B cell (primary cell): Measurements from ENCODE around the gene CYTH3. TPM values are rescaled to one million over a fixed set of nuclear protein-coding genes. Genes with fewer than 3 reads are reported as not detected.

ENCODE experiments used
- ATAC-seq: fragments of 200-7000 bp; cut with Tn5 transposase; one replicate; pipeline ENCODE4 v1.10.0; 2021; ENCODE audit warnings: low read depth, mild to moderate bottlenecking, moderate number of reproducible peaks, moderate library complexity
- CTCF ChIA-PET: fragments of 350-600 bp; sonication (Branson Sonifier 250); formaldehyde crosslinking; loops from one replicate; lab custom pipeline; 2021; ENCODE audit warnings: antibody characterized with exemption, inconsistent platforms; lab: Charles Lee
- POLR2A ChIA-PET: fragments of 350-600 bp; sonication (Branson Sonifier 250); formaldehyde crosslinking; loops from one replicate; lab custom pipeline; 2021; ENCODE audit warnings: antibody characterized with exemption; lab: Charles Lee
- DNase-seq: peaks from one replicate; pipeline ENCODE4 v3.0.0; 2013
- H2AFZ ChIP-seq: 2 replicates; pipeline ENCODE4 v1.6.1; 2012; ENCODE audit warnings: mild to moderate bottlenecking, low read depth, low read length; ENCODE audit not compliant: insufficient read depth, poor library complexity, severe bottlenecking
- H3K27ac ChIP-seq, 2 donors: 1 replicate in 1 of 2; 2 replicates in 1 of 2; pipeline ENCODE4 v1.5.1; 2012 to 2013; ENCODE audit warnings: low read length in 2 of 2, mild to moderate bottlenecking in 2 of 2, moderate library complexity in 1 of 2
- H3K27me3 ChIP-seq, 4 experiments: fragments of 200-600 bp in 1 of 4; sonication (generic) in 1 of 4; replicated peaks in 1 of 4; 1 replicate in 2 of 4; 2 replicates in 2 of 4; pipeline versions ENCODE4 v1.6.1 to v1.7.0; 2013 to 2016; ENCODE audit warnings: low read length in 3 of 4, mild to moderate bottlenecking in 2 of 4, mixed read lengths in 1 of 4, moderate library complexity in 1 of 4; ENCODE audit not compliant: insufficient read depth in 4 of 4, control insufficient read depth in 3 of 4; ENCODE audit errors: control extremely low read depth in 1 of 4
- H3K36me3 ChIP-seq, 2 experiments: replicated peaks in 1 of 2; 1 replicate in 1 of 2; 2 replicates in 1 of 2; pipeline versions ENCODE4 v1.6.1 to v1.7.1; 2013; ENCODE audit warnings: low read length in 1 of 2; ENCODE audit not compliant: insufficient read depth in 2 of 2, control insufficient read depth in 1 of 2; ENCODE audit errors: control extremely low read depth in 1 of 2, extremely low read depth in 1 of 2
- H3K4me1 ChIP-seq, 2 donors: fragments of 200-600 bp in 1 of 2; sonication (generic) in 1 of 2; 1 replicate in 1 of 2; 2 replicates in 1 of 2; pipeline versions ENCODE4 v1.5.1 to v1.6.1; 2013 to 2017; ENCODE audit warnings: low read length in 2 of 2; ENCODE audit not compliant: control insufficient read depth in 2 of 2, insufficient read depth in 2 of 2
- H3K4me2 ChIP-seq: replicated peaks from 2 replicates; pipeline ENCODE3; 2012; ENCODE audit warnings: mild to moderate bottlenecking, low read depth, low read length; ENCODE audit not compliant: poor library complexity, severe bottlenecking
- H3K4me3 ChIP-seq, 5 experiments: fragments of 200-600 bp in 1 of 5; sonication (generic) in 1 of 5; 1 replicate in 3 of 5; 2 replicates in 2 of 5; pipeline versions ENCODE4 v1.5.1 to v1.7.0; 2011 to 2016; ENCODE audit warnings: low read length in 4 of 5, mild to moderate bottlenecking in 4 of 5, low read depth in 2 of 5, control low read depth in 1 of 5, moderate library complexity in 1 of 5; ENCODE audit not compliant: insufficient read depth in 1 of 5; ENCODE audit errors: control extremely low read depth in 1 of 5, extremely low read depth in 1 of 5
- H3K79me2 ChIP-seq: fragments of 200-600 bp; sonication (generic); one replicate; pipeline ENCODE4 v1.6.0; 2016; ENCODE audit warnings: low read length; ENCODE audit not compliant: control insufficient read depth, insufficient read depth
- H3K9ac ChIP-seq: fragments of 200-600 bp; sonication (generic); 2 replicates; pipeline ENCODE4 v1.6.1; 2017; ENCODE audit warnings: mild to moderate bottlenecking, low read length, moderate library complexity
- H3K9me3 ChIP-seq, 3 donors: one replicate each; pipeline versions ENCODE4 v1.6.1 to v1.7.1; 2013; ENCODE audit warnings: low read length in 2 of 3; ENCODE audit not compliant: control insufficient read depth in 2 of 3, insufficient read depth in 1 of 3; ENCODE audit errors: control extremely low read depth in 1 of 3
- H4K20me1 ChIP-seq: 2 replicates; pipeline ENCODE4 v1.6.0; 2012; ENCODE audit warnings: mild to moderate bottlenecking, low read length; ENCODE audit not compliant: insufficient read depth, control insufficient read depth, poor library complexity, severe bottlenecking
- H3K27ac Mint-ChIP-seq: one replicate; pipeline ENCODE4 v1.8.0; 2021; ENCODE audit warnings: mixed read lengths
- H3K27me3 Mint-ChIP-seq: one replicate; pipeline ENCODE4 v1.8.0; 2021; ENCODE audit warnings: mixed read lengths
- H3K4me1 Mint-ChIP-seq: one replicate; pipeline ENCODE4 v1.8.0; 2021; ENCODE audit warnings: mixed read lengths
- H3K4me3 Mint-ChIP-seq: one replicate; pipeline ENCODE4 v1.8.0; 2021; ENCODE audit warnings: mixed read lengths
- H3K9me3 Mint-ChIP-seq: one replicate; pipeline ENCODE4 v1.8.0; 2022; ENCODE audit warnings: mixed read lengths; ENCODE audit not compliant: insufficient read depth
- CTCF ChIP-seq: fragments of 200-600 bp; IDR thresholded peaks from one replicate; pipeline ENCODE4 v1.8.0; 2022; ENCODE audit warnings: antibody characterized with exemption, mild to moderate bottlenecking
- EZH2 ChIP-seq: IDR thresholded peaks from 2 replicates; pipeline ENCODE4 v1.6.1; 2012; ENCODE audit warnings: borderline replicate concordance, low read depth, mild to moderate bottlenecking, moderate library complexity, low read length; ENCODE audit not compliant: insufficient read depth, poor library complexity, severe bottlenecking
- WGBS: methylation state at CpG from one replicate; pipeline ENCODE4 v1.1.5; 2013; ENCODE audit warnings: missing lambda C conversion rate; ENCODE audit not compliant: insufficient coverage; 5-methylcytosine and 5-hydroxymethylcytosine counted together
- intact Hi-C: fragments of 100-400 bp; cut with micrococcal nuclease; formaldehyde crosslinking; loops from one replicate; pipeline ENCODE4 v1.10.0; 2022
- polyA plus RNA-seq: library from polyadenylated mRNA; depleted of rRNA; stranded (reverse); fragments of >200 nt; gene quantifications from 2 replicates; pipeline ENCODE4 v1.2.3, GENCODE V29; 2012
- total RNA-seq, 2 donors: library from RNA; stranded (reverse); fragments of 120-200 nt in 1 of 2; gene quantifications; 1 replicate in 1 of 2; 2 replicates in 1 of 2; pipeline versions ENCODE4 v1.2.3 to v1.2.4, GENCODE V29; 2013 to 2022

Gene CYTH3
- total and polyA plus RNA-seq, 2 donors (not counting 1 experiment from before 2014, with no cell fraction given): 5.2 to 11.3 TPM

GRCh38 chr7:6164491-6164890 is 107.9 kb downstream of the CYTH3 start:
- CTCF ChIA-PET: interaction anchor here (0.5 to 0.6 kb wide), 2 partner anchors 140 to 163 kb away, joined by 4 read pairs; no protein-coding TSS in a partner anchor
- Histone ChIP-seq H3K4me3 (no peak overlapping the region), H3K4me2 (no peak overlapping the region), H3K36me3 (peaks cover 3 to 8% of the 10 kb centered on the region in 2 experiments), H3K27me3 (no peaks in the 10 kb centered on the region), H3K4me1 (peaks cover 4 to 10% of the 10 kb centered on the region in 2 donors), H3K9me3 (no peaks in the 10 kb centered on the region), H3K27ac (no peak overlapping the region), H4K20me1 (peaks cover 8% of the 10 kb centered on the region), H3K79me2 (no peaks in the 10 kb centered on the region), H2AFZ (no peak overlapping the region), H3K9ac (no peak overlapping the region)
- DNase-seq (no peak), ATAC-seq (no peak)
- Mint-ChIP-seq H3K27ac (no peak overlapping the region), H3K4me1 (peaks cover 6% of the 10 kb centered on the region), H3K9me3 (no peaks in the 10 kb centered on the region), H3K27me3 (no peaks in the 10 kb centered on the region), H3K4me3 (no peak overlapping the region)
- intact Hi-C loops: loop anchor here (10.0 kb wide), 1 partner anchor 270 kb away; no protein-coding TSS in a partner anchor
- 95% methylated on average over 28 of the region's 28 CpGs for WGBS
- POLR2A ChIA-PET: no interaction called here
- no peak for TF ChIP-seq CTCF
- no peak for TF ChIP-seq EZH2

GRCh38 chr7:6164010-6164409 is 108.4 kb downstream of the CYTH3 start:
- peaks cover 3 to 10% of the 10 kb centered on the region in 2 experiments for H3K36me3 ChIP-seq
- no peaks in the 10 kb centered on the region for H3K27me3 ChIP-seq
- ChIA-PET CTCF (interaction anchor here (0.5 to 0.6 kb wide), 2 partner anchors 140 to 163 kb away, joined by 4 read pairs; no protein-coding TSS in a partner anchor), POLR2A (no interaction called here)
- Mint-ChIP-seq H3K4me3 (no peak overlapping the region), H3K4me1 (peaks cover 6% of the 10 kb centered on the region), H3K27ac (no peak overlapping the region), H3K27me3 (no peaks in the 10 kb centered on the region), H3K9me3 (no peaks in the 10 kb centered on the region)
- H4K20me1 ChIP-seq: peaks cover 9% of the 10 kb centered on the region
- no peak overlapping the region for H3K4me2 ChIP-seq
- H3K9me3 ChIP-seq: no peaks in the 10 kb centered on the region
- no peak overlapping the region for H3K4me3 ChIP-seq
- no peak overlapping the region for H3K9ac ChIP-seq
- WGBS: 68% methylated on average over 3 of the region's 7 CpGs
- H3K79me2 ChIP-seq: no peaks in the 10 kb centered on the region
- ATAC-seq (no peak), DNase-seq (no peak)
- TF ChIP-seq CTCF: no peak
- intact Hi-C loops: loop anchor here (10.0 kb wide), 1 partner anchor 271 kb away; no protein-coding TSS in a partner anchor
- no peak overlapping the region for H2AFZ ChIP-seq
- H3K4me1 ChIP-seq: peaks cover 4 to 10% of the 10 kb centered on the region in 2 donors
- H3K27ac ChIP-seq: no peak overlapping the region
